K562 (cell line): Measurements from ENCODE around the gene UBE2G2. TPM values are rescaled to one million over a fixed set of nuclear protein-coding genes. Genes with fewer than 3 reads are reported as not detected.
A peak's percentile ranks its signal among the peaks of the same experiment; 100 is the strongest.

Source experiments
- CBFA2T2 ChIP-seq: fragments of 450-650 bp; conservative IDR thresholded peaks from 2 replicates; pipeline ENCODE4 v1.6.1; 2017; ENCODE audit warnings: mild to moderate bottlenecking
- COPS2 ChIP-seq: fragments of 450-650 bp; conservative IDR thresholded peaks from 2 replicates; pipeline ENCODE4 v1.6.1; 2016; ENCODE audit warnings: mild to moderate bottlenecking, moderate library complexity
- FOXA1 ChIP-seq: fragments of 450-650 bp; IDR thresholded peaks from 2 replicates; pipeline ENCODE4 v1.6.1; 2016; ENCODE audit warnings: mild to moderate bottlenecking, borderline replicate concordance
- GTF2E2 ChIP-seq: fragments of 200-800 bp; sonication (Bioruptor generic); IDR thresholded peaks from 2 replicates; pipeline ENCODE4 v1.6.1; 2016; ENCODE audit warnings: missing genetic modification characterization, missing compliant biosample characterization
- HCFC1 ChIP-seq: IDR thresholded peaks from 2 replicates; pipeline ENCODE4 v1.6.1; 2012; ENCODE audit warnings: low read depth, low read length, improper control_type of control experiment
- MAX ChIP-seq: sonication (generic); formaldehyde crosslinking; IDR thresholded peaks from 2 replicates; pipeline ENCODE4 v1.9.0; 2022; ENCODE audit warnings: mild to moderate bottlenecking, missing genetic modification reagents
- MYNN ChIP-seq, 2 experiments: sonication (generic); formaldehyde crosslinking in 1 of 2; IDR thresholded peaks; 2 replicates each; pipeline versions ENCODE4 v1.5.0 to v1.6.1; 2016 to 2020; ENCODE audit warnings: antibody characterized with exemption in 1 of 2, missing genetic modification reagents in 1 of 2
- RNF2 ChIP-seq: sonication (generic); IDR thresholded peaks from 2 replicates; pipeline ENCODE4 v1.6.1; 2016
- SAFB2 ChIP-seq: fragments of 200-400 bp; formaldehyde crosslinking; IDR thresholded peaks from 2 replicates; pipeline ENCODE4 v1.6.1; 2018; ENCODE audit warnings: borderline replicate concordance, low read length, low read depth, moderate library complexity; ENCODE audit not compliant: severe bottlenecking
- SFPQ ChIP-seq: fragments of 200-400 bp; formaldehyde crosslinking; IDR thresholded peaks from 2 replicates; pipeline ENCODE4 v1.6.1; 2017; ENCODE audit warnings: mild to moderate bottlenecking, low read depth, low read length, moderate library complexity
- SNRNP70 ChIP-seq: fragments of 200-400 bp; formaldehyde crosslinking; optimal IDR thresholded peaks from 2 replicates; pipeline ENCODE3; 2017; ENCODE audit warnings: low read depth, low read length
- SP2 ChIP-seq: IDR thresholded peaks from 2 replicates; pipeline ENCODE4 v1.6.1; 2011; ENCODE audit warnings: mild to moderate bottlenecking, low read depth, low read length, moderate library complexity; ENCODE audit not compliant: poor library complexity, severe bottlenecking; ENCODE audit errors: extremely low read depth
- ZHX1 ChIP-seq: fragments of 150-350 bp; conservative IDR thresholded peaks from 2 replicates; pipeline ENCODE4 v1.6.1; 2014; ENCODE audit warnings: low read length
- ZNF274 ChIP-seq: IDR thresholded peaks from 2 replicates; pipeline ENCODE4 v1.6.1; 2011; ENCODE audit warnings: low read depth, mild to moderate bottlenecking, low read length, moderate library complexity, borderline replicate concordance
- polyA plus RNA-seq, 8 experiments: library from polyadenylated mRNA; depleted of rRNA in 4 of 8; stranded (reverse) in 5 of 8; unstranded in 3 of 8; fragments of >200 nt; fragmentation: Nextera tagmentation in 2 of 8; fragmentation: Illumina TruSeq in 1 of 8; extraction: Ambion mirVana in 2 of 8; extraction: Trizol in 1 of 8; gene quantifications; 2 replicates each; pipeline versions ENCODE4 v1.2.1 to v1.2.3, GENCODE V29; 2011 to 2014; ENCODE audit warnings: inconsistent platforms in 1 of 8, missing spikeins in 1 of 8
- total RNA-seq, 7 experiments: library from RNA; depleted of rRNA in 6 of 7; stranded (reverse); fragments of >200 nt in 6 of 7; fragmentation: Illumina TruSeq in 2 of 7; extraction: Trizol in 2 of 7; gene quantifications; 2 replicates each; pipeline versions ENCODE4 v1.2.1 to v1.2.3, GENCODE V29; 2011 to 2021; ENCODE audit warnings: low replicate concordance in 1 of 7
- TF ChIP-seq, protein P1 (sequence below): fragments of 450-650 bp; IDR thresholded peaks from 2 replicates; pipeline ENCODE4 v1.6.1; 2017; ENCODE audit warnings: antibody characterized with exemption

The UBE2G2 gene
- total and polyA plus RNA-seq, 9 of the 15 experiments (the other 6 are each of a cell fraction or from before 2014, with no cell fraction given), result 47.5 to 225 (median 140) TPM

- TF ChIP-seq SP2, result no peak
- peak; percentile 23; the same call in 1 of the 2 replicates for TF ChIP-seq CBFA2T2
- TF ChIP-seq MYNN (IDR thresholded peaks at IDR 0.05), result 0 out of 2 replicates have a peak, but pooled peaks have one; percentile 32
- TF ChIP-seq MYNN (CRISPR knock-in tag; IDR thresholded peaks at IDR 0.05), result no peak
- TF ChIP-seq ZHX1, result no peak
- no peak for TF ChIP-seq COPS2
- no peak for TF ChIP-seq FOXA1
- peak; percentile 32; the same call in 1 of the 2 replicates for TF ChIP-seq MAX (CRISPR knock-in tag)
- no peak for TF ChIP-seq HCFC1
- TF ChIP-seq SFPQ, result no peak
- TF ChIP-seq ZNF274, result no peak
- TF ChIP-seq, protein P1, sequence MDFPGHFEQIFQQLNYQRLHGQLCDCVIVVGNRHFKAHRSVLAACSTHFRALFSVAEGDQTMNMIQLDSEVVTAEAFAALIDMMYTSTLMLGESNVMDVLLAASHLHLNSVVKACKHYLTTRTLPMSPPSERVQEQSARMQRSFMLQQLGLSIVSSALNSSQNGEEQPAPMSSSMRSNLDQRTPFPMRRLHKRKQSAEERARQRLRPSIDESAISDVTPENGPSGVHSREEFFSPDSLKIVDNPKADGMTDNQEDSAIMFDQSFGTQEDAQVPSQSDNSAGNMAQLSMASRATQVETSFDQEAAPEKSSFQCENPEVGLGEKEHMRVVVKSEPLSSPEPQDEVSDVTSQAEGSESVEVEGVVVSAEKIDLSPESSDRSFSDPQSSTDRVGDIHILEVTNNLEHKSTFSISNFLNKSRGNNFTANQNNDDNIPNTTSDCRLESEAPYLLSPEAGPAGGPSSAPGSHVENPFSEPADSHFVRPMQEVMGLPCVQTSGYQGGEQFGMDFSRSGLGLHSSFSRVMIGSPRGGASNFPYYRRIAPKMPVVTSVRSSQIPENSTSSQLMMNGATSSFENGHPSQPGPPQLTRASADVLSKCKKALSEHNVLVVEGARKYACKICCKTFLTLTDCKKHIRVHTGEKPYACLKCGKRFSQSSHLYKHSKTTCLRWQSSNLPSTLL, result no peak
- TF ChIP-seq RNF2, result peak; percentile 90; the same call in 1 of the 2 replicates
- no peak for TF ChIP-seq SNRNP70
- no peak for TF ChIP-seq GTF2E2
- no peak for TF ChIP-seq SAFB2
Observed at GRCh38 chr21:44834951-44835646, 33.5 kb upstream of the UBE2G2 start (continued).
